ENCODE results near the gene LTC4S.

Gene LTC4S

DNA sequence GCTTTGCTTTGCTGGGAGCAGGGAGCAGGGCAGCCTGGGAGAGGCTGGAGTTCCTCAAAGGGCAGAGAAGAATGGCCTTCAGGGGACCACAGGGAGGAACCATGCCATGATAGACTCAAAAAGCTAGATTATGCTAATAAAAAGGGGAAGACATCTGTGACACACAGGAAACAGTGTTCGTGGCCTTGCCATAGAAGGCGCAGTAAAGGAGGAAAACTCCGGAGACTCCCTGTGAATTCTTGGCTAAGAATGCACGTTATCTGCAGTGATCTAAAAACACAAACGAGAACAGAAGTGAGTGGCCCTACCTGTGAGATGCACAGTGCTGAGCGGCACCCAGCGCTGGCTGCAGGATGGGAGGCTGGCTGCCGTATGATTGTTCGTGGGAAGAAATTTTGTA lies 15.9 kb upstream of the LTC4S start:
- Histone ChIP-seq H2BK120ac (ENCODE audit: low read depth, low read length) (no peak overlapping the region), H4K8ac (ENCODE audit: low read depth, low read length) (no peak overlapping the region), H3K4me2 (ENCODE audit: low read length) (no peak overlapping the region), H2BK5ac (ENCODE audit: low read length) (no peak overlapping the region), H2AK5ac (ENCODE audit: low read length) (no peak overlapping the region), H3K56ac (ENCODE audit: low read length) (no peak overlapping the region), H3K4me3 (ENCODE audit: low read length) (no peak overlapping the region), H3K18ac (ENCODE audit: low read length) (no peak overlapping the region), H3K79me2 (ENCODE audit: control insufficient read depth, insufficient read depth, low read length) (no peaks in the 10 kb centered on the region), H3K27ac (ENCODE audit: low read depth, low read length) (no peak overlapping the region), H3K4ac (ENCODE audit: low read depth, low read length) (no peak overlapping the region), H2BK15ac (replicated peaks; ENCODE audit: low read depth) (no peak overlapping the region), H3K4me1 (ENCODE audit: control insufficient read depth, low read depth, low read length) (no peaks in the 10 kb centered on the region), H3K23ac (ENCODE audit: low read length) (no peak overlapping the region), H3K27me3 (ENCODE audit: insufficient read depth, low read length, poor library complexity) (no peaks in the 10 kb centered on the region), H3K36me3 (ENCODE audit: control insufficient read depth, insufficient read depth, low read length) (peaks cover 6% of the 10 kb centered on the region), H3K79me1 (ENCODE audit: low read length) (no peaks in the 10 kb centered on the region), H4K5ac (ENCODE audit: low read length) (no peak overlapping the region), H3K9ac (ENCODE audit: low read length) (no peak overlapping the region)
- DNase-seq: no peak
- no CpG with 5 or more reads among the region's 9 CpGs for WGBS (ENCODE audit: extremely low coverage, insufficient coverage, low lambda C conversion rate)

DNA sequence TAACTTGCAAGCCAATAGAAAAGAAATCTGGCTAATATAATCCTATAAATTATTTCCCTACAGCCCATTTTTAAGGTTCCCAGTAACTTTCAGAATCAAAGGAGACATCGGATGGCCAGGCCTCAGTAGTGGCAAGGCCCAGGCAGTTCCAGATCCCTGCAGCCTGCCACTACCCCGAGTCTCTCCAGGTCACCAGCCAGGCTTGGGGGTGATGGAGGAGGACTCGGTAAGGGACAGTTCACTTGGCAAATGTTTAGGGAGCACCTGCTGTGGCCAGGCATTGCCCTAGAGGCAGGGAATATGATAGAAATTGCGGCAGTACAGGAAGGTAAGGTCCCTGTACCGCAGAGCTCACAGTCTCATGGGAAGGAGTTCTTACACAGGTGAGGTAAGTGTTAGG lies 15.2 kb upstream of the LTC4S start:
- peaks cover 5% of the 10 kb centered on the region for H3K36me3 ChIP-seq (ENCODE audit: control insufficient read depth, insufficient read depth, low read length)

DNA sequence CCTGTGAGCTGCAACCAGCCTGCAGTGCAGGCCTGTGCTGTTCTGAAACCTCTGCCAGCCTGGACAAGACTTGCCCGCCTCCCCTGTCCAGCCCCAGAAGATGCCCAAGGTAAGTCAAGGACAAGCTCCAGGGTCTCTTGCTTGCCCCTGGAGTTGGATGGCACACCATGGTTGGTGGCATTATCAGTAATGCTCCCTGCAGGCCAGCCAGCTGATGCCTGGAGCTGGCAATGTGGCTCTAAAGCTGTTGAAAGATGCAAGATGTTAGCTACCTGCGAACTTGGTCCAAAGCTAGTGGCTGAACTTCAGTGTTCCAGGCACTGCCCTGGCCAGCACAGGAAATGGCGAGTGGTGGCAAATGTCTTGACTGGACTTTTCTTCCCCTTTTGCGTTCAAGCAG lies 14.0 kb upstream of the LTC4S start:
- peaks cover 2% of the 10 kb centered on the region for H3K36me3 ChIP-seq (ENCODE audit: control insufficient read depth, insufficient read depth, low read length)

More for the DNA sequence above, 15.2 kb upstream of the LTC4S start:
- Histone ChIP-seq H3K23ac (ENCODE audit: low read length) (no peak overlapping the region), H4K8ac (ENCODE audit: low read depth, low read length) (no peak overlapping the region), H3K18ac (ENCODE audit: low read length) (no peak overlapping the region), H3K4ac (ENCODE audit: low read depth, low read length) (no peak overlapping the region), H3K4me2 (ENCODE audit: low read length) (no peak overlapping the region), H2BK120ac (ENCODE audit: low read depth, low read length) (no peak overlapping the region), H2BK15ac (replicated peaks; ENCODE audit: low read depth) (no peak overlapping the region), H3K9ac (ENCODE audit: low read length) (no peak overlapping the region), H3K4me3 (ENCODE audit: low read length) (no peak overlapping the region), H3K79me2 (ENCODE audit: control insufficient read depth, insufficient read depth, low read length) (no peaks in the 10 kb centered on the region), H3K27me3 (ENCODE audit: insufficient read depth, low read length, poor library complexity) (no peaks in the 10 kb centered on the region), H4K5ac (ENCODE audit: low read length) (no peak overlapping the region), H2AK5ac (ENCODE audit: low read length) (no peak overlapping the region), H3K79me1 (ENCODE audit: low read length) (no peaks in the 10 kb centered on the region), H3K56ac (ENCODE audit: low read length) (no peak overlapping the region), H2BK5ac (ENCODE audit: low read length) (no peak overlapping the region), H3K4me1 (ENCODE audit: control insufficient read depth, low read depth, low read length) (no peaks in the 10 kb centered on the region), H3K27ac (ENCODE audit: low read depth, low read length) (no peak overlapping the region)
- WGBS (ENCODE audit: extremely low coverage, insufficient coverage, low lambda C conversion rate): no CpG with 5 or more reads among the region's 5 CpGs
- no peak for DNase-seq

DNA sequence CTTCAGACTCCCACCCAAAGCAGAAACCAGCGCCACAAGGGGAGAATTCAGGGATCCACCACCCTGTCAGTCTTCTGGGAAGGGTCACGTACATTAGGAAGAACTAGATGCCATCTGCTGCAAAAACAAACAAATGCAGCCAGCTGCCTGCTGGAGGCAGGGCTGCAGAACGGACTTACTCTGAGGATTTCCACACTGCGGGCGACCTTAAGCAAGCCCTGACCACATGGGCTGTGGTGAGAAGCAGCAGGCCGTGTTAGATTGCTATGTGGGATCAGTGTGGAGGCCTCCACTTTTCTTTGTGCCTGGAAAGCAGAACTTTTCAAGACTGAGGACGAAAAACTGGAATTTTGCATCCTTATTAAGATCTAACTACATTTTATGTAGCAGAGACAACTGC lies 13.4 kb upstream of the LTC4S start:
- H3K4me2 ChIP-seq (ENCODE audit: low read length): no peak overlapping the region
- H3K27me3 ChIP-seq (ENCODE audit: insufficient read depth, low read length, poor library complexity): no peaks in the 10 kb centered on the region
- no peaks in the 10 kb centered on the region for H3K79me2 ChIP-seq (ENCODE audit: control insufficient read depth, insufficient read depth, low read length)
- H2BK120ac ChIP-seq (ENCODE audit: low read depth, low read length): no peak overlapping the region
- H3K9ac ChIP-seq (ENCODE audit: low read length): no peak overlapping the region
- no peak overlapping the region for H2BK15ac ChIP-seq (replicated peaks; ENCODE audit: low read depth)
- no peak overlapping the region for H4K8ac ChIP-seq (ENCODE audit: low read depth, low read length)
- H3K36me3 ChIP-seq (ENCODE audit: control insufficient read depth, insufficient read depth, low read length): peaks cover 2% of the 10 kb centered on the region
- H2AK5ac ChIP-seq (ENCODE audit: low read length): no peak overlapping the region
- no peak for DNase-seq
- H3K56ac ChIP-seq (ENCODE audit: low read length): no peak overlapping the region
- no peaks in the 10 kb centered on the region for H3K4me1 ChIP-seq (ENCODE audit: control insufficient read depth, low read depth, low read length)
- H3K18ac ChIP-seq (ENCODE audit: low read length): no peak overlapping the region
- no peak overlapping the region for H3K4me3 ChIP-seq (ENCODE audit: low read length)
- no peak overlapping the region for H3K27ac ChIP-seq (ENCODE audit: low read depth, low read length)
- no CpG with 5 or more reads among the region's 7 CpGs for WGBS (ENCODE audit: extremely low coverage, insufficient coverage, low lambda C conversion rate)
- no peak overlapping the region for H3K4ac ChIP-seq (ENCODE audit: low read depth, low read length)
- no peak overlapping the region for H2BK5ac ChIP-seq (ENCODE audit: low read length)
- H4K5ac ChIP-seq (ENCODE audit: low read length): no peak overlapping the region
- no peak overlapping the region for H3K23ac ChIP-seq (ENCODE audit: low read length)
- H3K79me1 ChIP-seq (ENCODE audit: low read length): no peaks in the 10 kb centered on the region

More for the DNA sequence above, 14.0 kb upstream of the LTC4S start:
- Histone ChIP-seq H4K5ac (ENCODE audit: low read length) (no peak overlapping the region), H2AK5ac (ENCODE audit: low read length) (no peak overlapping the region), H2BK15ac (replicated peaks; ENCODE audit: low read depth) (no peak overlapping the region), H3K4me2 (ENCODE audit: low read length) (no peak overlapping the region), H3K79me1 (ENCODE audit: low read length) (no peaks in the 10 kb centered on the region), H3K27ac (ENCODE audit: low read depth, low read length) (no peak overlapping the region), H3K4me3 (ENCODE audit: low read length) (no peak overlapping the region), H4K8ac (ENCODE audit: low read depth, low read length) (no peak overlapping the region), H3K4me1 (ENCODE audit: control insufficient read depth, low read depth, low read length) (no peaks in the 10 kb centered on the region), H3K18ac (ENCODE audit: low read length) (no peak overlapping the region), H3K4ac (ENCODE audit: low read depth, low read length) (no peak overlapping the region), H2BK120ac (ENCODE audit: low read depth, low read length) (no peak overlapping the region), H2BK5ac (ENCODE audit: low read length) (no peak overlapping the region), H3K23ac (ENCODE audit: low read length) (no peak overlapping the region), H3K9ac (ENCODE audit: low read length) (no peak overlapping the region), H3K79me2 (ENCODE audit: control insufficient read depth, insufficient read depth, low read length) (no peaks in the 10 kb centered on the region), H3K27me3 (ENCODE audit: insufficient read depth, low read length, poor library complexity) (no peaks in the 10 kb centered on the region), H3K56ac (ENCODE audit: low read length) (no peak overlapping the region)
- no CpG with 5 or more reads among the region's 4 CpGs for whole genome bisulfite sequencing (ENCODE audit: extremely low coverage, insufficient coverage, low lambda C conversion rate)
- no peak for DNase-seq

DNA sequence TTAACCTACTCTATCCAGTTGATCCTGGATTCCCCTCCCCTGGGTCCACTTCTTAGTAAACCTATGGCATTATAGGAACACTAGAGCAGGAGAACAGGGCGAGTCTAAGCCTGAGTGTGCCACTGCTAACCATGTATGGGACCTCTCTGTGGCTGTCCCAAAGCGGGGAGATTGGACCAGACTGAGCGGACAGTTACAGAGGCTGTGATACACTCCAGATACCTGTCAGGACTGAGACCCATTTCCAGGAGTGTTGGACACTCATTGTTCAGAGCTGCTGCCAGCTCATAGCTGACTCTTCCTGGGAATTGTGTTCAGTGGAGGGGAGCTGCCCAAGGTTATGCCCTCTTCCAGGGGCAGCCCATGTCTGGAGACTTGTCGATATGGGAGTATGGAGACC lies 11.9 kb upstream of the LTC4S start:
- no peak for DNase-seq
- H3K4me1 ChIP-seq (ENCODE audit: control insufficient read depth, low read depth, low read length): no peaks in the 10 kb centered on the region
- no peak overlapping the region for H2BK120ac ChIP-seq (ENCODE audit: low read depth, low read length)
- H3K4me2 ChIP-seq (ENCODE audit: low read length): no peak overlapping the region
- no peaks in the 10 kb centered on the region for H3K79me1 ChIP-seq (ENCODE audit: low read length)
- no peaks in the 10 kb centered on the region for H3K27me3 ChIP-seq (ENCODE audit: insufficient read depth, low read length, poor library complexity)
- H3K79me2 ChIP-seq (ENCODE audit: control insufficient read depth, insufficient read depth, low read length): no peaks in the 10 kb centered on the region
- H3K18ac ChIP-seq (ENCODE audit: low read length): no peak overlapping the region
- H4K8ac ChIP-seq (ENCODE audit: low read depth, low read length): no peak overlapping the region
- no CpG with 5 or more reads among the region's 4 CpGs for WGBS (ENCODE audit: extremely low coverage, insufficient coverage, low lambda C conversion rate)
- H3K36me3 ChIP-seq (ENCODE audit: control insufficient read depth, insufficient read depth, low read length): peaks cover 2% of the 10 kb centered on the region
- no peak overlapping the region for H4K5ac ChIP-seq (ENCODE audit: low read length)
- no peak overlapping the region for H3K9ac ChIP-seq (ENCODE audit: low read length)
- H2AK5ac ChIP-seq (ENCODE audit: low read length): no peak overlapping the region
- no peak overlapping the region for H3K56ac ChIP-seq (ENCODE audit: low read length)
- H3K27ac ChIP-seq (ENCODE audit: low read depth, low read length): no peak overlapping the region
- no peak overlapping the region for H2BK5ac ChIP-seq (ENCODE audit: low read length)
- no peak overlapping the region for H3K4me3 ChIP-seq (ENCODE audit: low read length)
- H2BK15ac ChIP-seq (replicated peaks; ENCODE audit: low read depth): no peak overlapping the region
- no peak overlapping the region for H3K4ac ChIP-seq (ENCODE audit: low read depth, low read length)
- H3K23ac ChIP-seq (ENCODE audit: low read length): no peak overlapping the region

DNA sequence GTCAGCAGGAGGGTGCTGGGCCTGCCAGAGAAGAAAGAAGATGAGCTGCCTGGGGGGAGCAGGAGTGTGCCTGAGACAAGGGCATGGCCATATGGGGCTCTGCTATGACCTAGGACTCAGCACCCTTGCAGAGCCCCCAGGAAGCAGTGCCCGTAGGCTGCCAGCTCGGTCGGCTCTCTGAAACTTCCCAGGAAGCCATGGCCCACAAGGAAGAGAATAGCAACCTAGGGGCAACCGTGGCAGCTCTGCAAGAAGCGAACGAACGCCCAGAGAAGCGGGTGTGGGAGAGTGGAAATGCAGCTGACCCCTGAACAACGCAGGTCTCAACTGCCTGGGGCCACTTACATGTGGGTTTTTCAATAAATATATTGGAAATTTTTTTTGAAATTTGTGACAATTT lies 10.7 kb upstream of the LTC4S start:
- no peak overlapping the region for H3K23ac ChIP-seq (ENCODE audit: low read length)
- no peak overlapping the region for H3K4ac ChIP-seq (ENCODE audit: low read depth, low read length)
- no peak overlapping the region for H3K9ac ChIP-seq (ENCODE audit: low read length)
- H3K36me3 ChIP-seq (ENCODE audit: control insufficient read depth, insufficient read depth, low read length): peaks cover 2% of the 10 kb centered on the region
- H2BK120ac ChIP-seq (ENCODE audit: low read depth, low read length): no peak overlapping the region
- H2AK5ac ChIP-seq (ENCODE audit: low read length): no peak overlapping the region
- H3K27ac ChIP-seq (ENCODE audit: low read depth, low read length): no peak overlapping the region
- H3K18ac ChIP-seq (ENCODE audit: low read length): no peak overlapping the region
- WGBS (ENCODE audit: extremely low coverage, insufficient coverage, low lambda C conversion rate): no CpG with 5 or more reads among the region's 9 CpGs
- H2BK15ac ChIP-seq (replicated peaks; ENCODE audit: low read depth): no peak overlapping the region
- no peaks in the 10 kb centered on the region for H3K79me1 ChIP-seq (ENCODE audit: low read length)
- H4K8ac ChIP-seq (ENCODE audit: low read depth, low read length): no peak overlapping the region
- H3K79me2 ChIP-seq (ENCODE audit: control insufficient read depth, insufficient read depth, low read length): no peaks in the 10 kb centered on the region
- no peak overlapping the region for H3K56ac ChIP-seq (ENCODE audit: low read length)
- no peak overlapping the region for H3K4me3 ChIP-seq (ENCODE audit: low read length)
- H3K4me1 ChIP-seq (ENCODE audit: control insufficient read depth, low read depth, low read length): no peaks in the 10 kb centered on the region
- DNase-seq: no peak
- no peaks in the 10 kb centered on the region for H3K27me3 ChIP-seq (ENCODE audit: insufficient read depth, low read length, poor library complexity)
- no peak overlapping the region for H4K5ac ChIP-seq (ENCODE audit: low read length)
- H2BK5ac ChIP-seq (ENCODE audit: low read length): no peak overlapping the region
- no peak overlapping the region for H3K4me2 ChIP-seq (ENCODE audit: low read length)

Measured in mesendoderm (in vitro differentiated cells).